ENCODE data around the gene TBC1D8B. TPM values are rescaled to one million over a fixed set of nuclear protein-coding genes. Genes with fewer than 3 reads are reported as not detected.

The TBC1D8B gene
- total and polyA plus RNA-seq, 2 experiments from 2014 or later, result 6.4 to 14.6 TPM

- Histone ChIP-seq H3K27ac (peak overlapping the region; percentile 77), H3K4me1 (ENCODE audit: insufficient read depth) (peaks cover 5% of the 10 kb centered on the region)
Measured at GRCh38 chrX:106780664-106781377, 21.7 kb upstream of the TBC1D8B start.

GRCh38 chrX:106783716-106784115 is 18.8 kb upstream of the TBC1D8B start:
- H3K27me3 ChIP-seq, result no peaks in the 10 kb centered on the region
- 65% methylated on average over 7 of the region's 7 CpGs for WGBS (ENCODE audit: low lambda C conversion rate, missing lambda C conversion rate)
- TF ChIP-seq EZH2 (IDR thresholded peaks at IDR 0.05; ENCODE audit: borderline replicate concordance) (no peak), EZH2phosphoT487 (IDR thresholded peaks at IDR 0.05; ENCODE audit: low read depth, severe bottlenecking, unreplicated experiment) (no peak)
- TF ChIP-seq, protein P1, sequence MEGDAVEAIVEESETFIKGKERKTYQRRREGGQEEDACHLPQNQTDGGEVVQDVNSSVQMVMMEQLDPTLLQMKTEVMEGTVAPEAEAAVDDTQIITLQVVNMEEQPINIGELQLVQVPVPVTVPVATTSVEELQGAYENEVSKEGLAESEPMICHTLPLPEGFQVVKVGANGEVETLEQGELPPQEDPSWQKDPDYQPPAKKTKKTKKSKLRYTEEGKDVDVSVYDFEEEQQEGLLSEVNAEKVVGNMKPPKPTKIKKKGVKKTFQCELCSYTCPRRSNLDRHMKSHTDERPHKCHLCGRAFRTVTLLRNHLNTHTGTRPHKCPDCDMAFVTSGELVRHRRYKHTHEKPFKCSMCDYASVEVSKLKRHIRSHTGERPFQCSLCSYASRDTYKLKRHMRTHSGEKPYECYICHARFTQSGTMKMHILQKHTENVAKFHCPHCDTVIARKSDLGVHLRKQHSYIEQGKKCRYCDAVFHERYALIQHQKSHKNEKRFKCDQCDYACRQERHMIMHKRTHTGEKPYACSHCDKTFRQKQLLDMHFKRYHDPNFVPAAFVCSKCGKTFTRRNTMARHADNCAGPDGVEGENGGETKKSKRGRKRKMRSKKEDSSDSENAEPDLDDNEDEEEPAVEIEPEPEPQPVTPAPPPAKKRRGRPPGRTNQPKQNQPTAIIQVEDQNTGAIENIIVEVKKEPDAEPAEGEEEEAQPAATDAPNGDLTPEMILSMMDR (IDR thresholded peaks at IDR 0.05; ENCODE audit: poor library complexity), result no peak
- H3K4me2 ChIP-seq, result no peak overlapping the region
- H3K79me2 ChIP-seq, result no peaks in the 10 kb centered on the region
- H3K9me2 ChIP-seq (replicated peaks; ENCODE audit: insufficient read depth), result no peaks in the 10 kb centered on the region
- H3K4me3 ChIP-seq, result no peak overlapping the region
- no peak overlapping the region for H2AFZ ChIP-seq
- H3K4me1 ChIP-seq (ENCODE audit: insufficient read depth), result peaks cover 5% of the 10 kb centered on the region
- H4K20me1 ChIP-seq (ENCODE audit: insufficient read depth, poor library complexity, severe bottlenecking), result no peaks in the 10 kb centered on the region
- no peak for DNase-seq (ENCODE audit: low spot score)
- H3K27ac ChIP-seq, result no peak overlapping the region
- H3K9me3 ChIP-seq (ENCODE audit: low read depth), result no peaks in the 10 kb centered on the region
- H3K36me3 ChIP-seq (replicated peaks; ENCODE audit: insufficient read depth, low read depth), result no peaks in the 10 kb centered on the region

More at GRCh38 chrX:106780664-106781377, 21.7 kb upstream of the TBC1D8B start:
- no peak for TF ChIP-seq EZH2 (IDR thresholded peaks at IDR 0.05; ENCODE audit: borderline replicate concordance)
- TF ChIP-seq EZH2phosphoT487 (IDR thresholded peaks at IDR 0.05; ENCODE audit: low read depth, severe bottlenecking, unreplicated experiment), result no peak
- TF ChIP-seq, protein P1 (IDR thresholded peaks at IDR 0.05; ENCODE audit: poor library complexity), result no peak
- Histone ChIP-seq H3K79me2 (no peaks in the 10 kb centered on the region), H3K4me3 (no peak overlapping the region), H3K4me2 (peak overlapping the region; percentile 38), H3K9me3 (ENCODE audit: low read depth) (no peaks in the 10 kb centered on the region), H3K9me2 (replicated peaks; ENCODE audit: insufficient read depth) (no peaks in the 10 kb centered on the region), H2AFZ (no peak overlapping the region), H4K20me1 (ENCODE audit: insufficient read depth, poor library complexity, severe bottlenecking) (no peaks in the 10 kb centered on the region), H3K36me3 (replicated peaks; ENCODE audit: insufficient read depth, low read depth) (no peaks in the 10 kb centered on the region), H3K27me3 (no peaks in the 10 kb centered on the region)
- DNase-seq (ENCODE audit: low spot score), result peak; percentile 42
- 39% methylated on average over 1 of the region's 1 CpG for WGBS (ENCODE audit: low lambda C conversion rate, missing lambda C conversion rate)

DNA sequence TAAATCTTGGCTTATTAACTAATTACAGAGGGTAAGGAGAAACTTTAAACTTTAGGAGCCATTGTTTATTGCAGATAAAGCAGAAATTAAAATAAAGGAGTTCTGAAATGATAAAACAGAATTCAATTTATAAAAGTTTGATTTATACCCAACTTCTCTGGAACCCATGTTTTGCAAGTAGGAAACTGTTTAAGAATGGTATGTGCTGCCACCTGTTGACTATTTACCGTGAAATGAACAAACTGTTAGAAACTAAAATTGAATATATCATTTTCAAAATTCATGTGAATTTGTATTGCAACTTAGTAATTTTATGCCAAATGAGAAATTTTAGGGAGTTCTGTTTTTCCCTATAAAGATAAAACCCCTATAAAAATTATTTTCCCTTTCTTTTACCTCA is 11.0 kb upstream of the TBC1D8B start:
- Histone ChIP-seq H3K9me3 (ENCODE audit: low read depth) (no peaks in the 10 kb centered on the region), H2AFZ (no peak overlapping the region), H3K4me1 (ENCODE audit: insufficient read depth) (no peaks in the 10 kb centered on the region), H3K27me3 (no peaks in the 10 kb centered on the region), H3K9me2 (replicated peaks; ENCODE audit: insufficient read depth) (no peaks in the 10 kb centered on the region), H3K36me3 (replicated peaks; ENCODE audit: insufficient read depth, low read depth) (no peaks in the 10 kb centered on the region), H3K27ac (no peak overlapping the region), H3K4me2 (no peak overlapping the region), H3K79me2 (no peaks in the 10 kb centered on the region), H3K4me3 (no peak overlapping the region), H4K20me1 (ENCODE audit: insufficient read depth, poor library complexity, severe bottlenecking) (no peaks in the 10 kb centered on the region)
- WGBS (ENCODE audit: low lambda C conversion rate, missing lambda C conversion rate), result 41% methylated on average over 1 of the region's 1 CpG
- TF ChIP-seq EZH2 (IDR thresholded peaks at IDR 0.05; ENCODE audit: borderline replicate concordance), result no peak
- TF ChIP-seq EZH2phosphoT487 (IDR thresholded peaks at IDR 0.05; ENCODE audit: low read depth, severe bottlenecking, unreplicated experiment), result no peak
- TF ChIP-seq, protein P1 (IDR thresholded peaks at IDR 0.05; ENCODE audit: poor library complexity), result peak; percentile 49
- no peak for DNase-seq (ENCODE audit: low spot score)
